Parathyroid adenoma (tissue), 2 donors: ENCODE data around the gene ATXN10.

Source experiments
- H2AFZ ChIP-seq: fragments of 300-600 bp; sonication (generic); one replicate; pipeline ENCODE4 v1.7.0; 2017; ENCODE audit warnings: antibody characterized with exemption, mild to moderate bottlenecking
- H3K27ac ChIP-seq: fragments of 300-600 bp; sonication (generic); one replicate; pipeline ENCODE4 v1.7.0; 2017
- H3K27me3 ChIP-seq: fragments of 300-600 bp; sonication (generic); one replicate; pipeline ENCODE4 v1.7.0; 2017; ENCODE audit warnings: low read length; ENCODE audit not compliant: control insufficient read depth, insufficient read depth
- H3K36me3 ChIP-seq: fragments of 300-600 bp; sonication (generic); one replicate; pipeline ENCODE4 v1.7.0; 2017; ENCODE audit warnings: low read length; ENCODE audit not compliant: control insufficient read depth, insufficient read depth
- H3K4me1 ChIP-seq: fragments of 300-600 bp; sonication (generic); one replicate; pipeline ENCODE4 v1.7.0; 2017; ENCODE audit warnings: control low read depth
- H3K4me2 ChIP-seq: fragments of 300-600 bp; sonication (generic); one replicate; pipeline ENCODE4 v1.7.0; 2017; ENCODE audit warnings: low read length
- H3K4me3 ChIP-seq: fragments of 300-600 bp; sonication (generic); one replicate; pipeline ENCODE4 v1.7.0; 2017; ENCODE audit warnings: low read depth, low read length
- H3K79me2 ChIP-seq: fragments of 300-600 bp; sonication (generic); one replicate; pipeline ENCODE4 v1.7.0; 2017; ENCODE audit warnings: control low read depth
- H3K9ac ChIP-seq: fragments of 300-600 bp; sonication (generic); one replicate; pipeline ENCODE4 v1.7.0; 2017; ENCODE audit warnings: mild to moderate bottlenecking
- H3K9me3 ChIP-seq: fragments of 300-600 bp; sonication (generic); one replicate; pipeline ENCODE4 v1.7.0; 2017; ENCODE audit warnings: low read length; ENCODE audit not compliant: control insufficient read depth
- TF ChIP-seq, protein P1 (sequence below): fragments of 300-600 bp; sonication (generic); IDR thresholded peaks from one replicate; pipeline ENCODE4 v1.7.0; 2017; ENCODE audit warnings: antibody characterized with exemption, mild to moderate bottlenecking
- donor health status: primary hyperparathyroidism.

ATXN10 gene

DNA sequence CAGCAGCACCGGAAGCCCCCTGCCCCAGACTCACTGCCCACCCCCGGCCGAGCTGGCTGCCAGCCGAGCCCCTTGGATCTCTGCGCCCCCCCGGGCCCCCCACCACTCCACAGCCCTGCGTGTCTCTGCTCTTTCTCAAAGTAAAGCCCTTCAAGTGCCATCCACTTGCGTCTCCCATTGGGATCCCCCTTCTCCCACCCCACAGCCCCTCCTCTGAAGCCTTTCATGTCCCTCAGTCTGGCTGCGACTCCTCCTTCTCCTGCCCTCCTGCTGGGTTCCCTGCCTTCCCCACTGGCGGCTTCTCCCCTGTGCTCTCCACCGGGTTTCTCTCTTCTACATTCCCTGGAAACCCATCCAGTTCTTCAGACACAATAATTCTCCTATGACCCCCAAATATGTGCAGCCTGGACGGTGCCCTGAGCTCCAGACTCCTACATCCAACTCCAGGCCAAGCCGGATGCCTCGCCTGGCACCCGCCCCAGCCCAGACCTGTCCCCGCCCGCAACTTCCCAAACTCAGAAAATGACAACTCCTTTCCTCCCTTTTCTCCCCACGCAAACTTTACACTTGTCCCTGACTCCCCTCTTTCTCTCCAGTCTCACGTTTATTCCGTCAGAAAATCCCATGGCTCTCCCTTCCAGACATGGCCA lies 196.4 kb downstream of the ATXN10 start:
- TF ChIP-seq, protein P1, sequence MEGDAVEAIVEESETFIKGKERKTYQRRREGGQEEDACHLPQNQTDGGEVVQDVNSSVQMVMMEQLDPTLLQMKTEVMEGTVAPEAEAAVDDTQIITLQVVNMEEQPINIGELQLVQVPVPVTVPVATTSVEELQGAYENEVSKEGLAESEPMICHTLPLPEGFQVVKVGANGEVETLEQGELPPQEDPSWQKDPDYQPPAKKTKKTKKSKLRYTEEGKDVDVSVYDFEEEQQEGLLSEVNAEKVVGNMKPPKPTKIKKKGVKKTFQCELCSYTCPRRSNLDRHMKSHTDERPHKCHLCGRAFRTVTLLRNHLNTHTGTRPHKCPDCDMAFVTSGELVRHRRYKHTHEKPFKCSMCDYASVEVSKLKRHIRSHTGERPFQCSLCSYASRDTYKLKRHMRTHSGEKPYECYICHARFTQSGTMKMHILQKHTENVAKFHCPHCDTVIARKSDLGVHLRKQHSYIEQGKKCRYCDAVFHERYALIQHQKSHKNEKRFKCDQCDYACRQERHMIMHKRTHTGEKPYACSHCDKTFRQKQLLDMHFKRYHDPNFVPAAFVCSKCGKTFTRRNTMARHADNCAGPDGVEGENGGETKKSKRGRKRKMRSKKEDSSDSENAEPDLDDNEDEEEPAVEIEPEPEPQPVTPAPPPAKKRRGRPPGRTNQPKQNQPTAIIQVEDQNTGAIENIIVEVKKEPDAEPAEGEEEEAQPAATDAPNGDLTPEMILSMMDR = no peak
- no peaks in the 10 kb centered on the region for H3K79me2 ChIP-seq
- no peak overlapping the region for H3K4me2 ChIP-seq
- H3K9ac ChIP-seq = no peak overlapping the region
- H3K27ac ChIP-seq = no peak overlapping the region
- H3K27me3 ChIP-seq = peaks cover 10% of the 10 kb centered on the region
- no peaks in the 10 kb centered on the region for H3K4me1 ChIP-seq
- H2AFZ ChIP-seq = no peak overlapping the region
- H3K36me3 ChIP-seq = peaks cover 2% of the 10 kb centered on the region
- no peak overlapping the region for H3K4me3 ChIP-seq
- H3K9me3 ChIP-seq = no peaks in the 10 kb centered on the region

- Histone ChIP-seq H3K9me3 (no peaks in the 10 kb centered on the region), H3K36me3 (peaks cover 4% of the 10 kb centered on the region), H2AFZ (no peak overlapping the region), H3K4me1 (no peaks in the 10 kb centered on the region), H3K27ac (no peak overlapping the region), H3K9ac (no peak overlapping the region), H3K27me3 (peaks cover 10% of the 10 kb centered on the region), H3K4me3 (no peak overlapping the region), H3K79me2 (no peaks in the 10 kb centered on the region), H3K4me2 (no peak overlapping the region)
- TF ChIP-seq, protein P1 = no peak
These were observed 197.1 kb downstream of the ATXN10 start for GRCh38 chr22:45868571-45869339.

- TF ChIP-seq, protein P1 = no peak
- Histone ChIP-seq H3K4me3 (no peak overlapping the region), H3K4me1 (no peaks in the 10 kb centered on the region), H3K27ac (no peak overlapping the region), H3K79me2 (no peaks in the 10 kb centered on the region), H3K36me3 (peaks cover 4% of the 10 kb centered on the region), H3K9me3 (no peaks in the 10 kb centered on the region), H3K4me2 (no peak overlapping the region), H3K27me3 (peaks cover 10% of the 10 kb centered on the region), H3K9ac (no peak overlapping the region), H2AFZ (no peak overlapping the region)
These were observed 197.8 kb downstream of the ATXN10 start for GRCh38 chr22:45869340-45869847.

GRCh38 chr22:45870011-45870410 lies 198.4 kb downstream of the ATXN10 start:
- Histone ChIP-seq H2AFZ (no peak overlapping the region), H3K79me2 (no peaks in the 10 kb centered on the region), H3K27me3 (peaks cover 10% of the 10 kb centered on the region), H3K4me2 (no peak overlapping the region), H3K4me3 (no peak overlapping the region), H3K27ac (no peak overlapping the region), H3K9me3 (no peaks in the 10 kb centered on the region), H3K36me3 (peaks cover 4% of the 10 kb centered on the region), H3K9ac (no peak overlapping the region), H3K4me1 (no peaks in the 10 kb centered on the region)
- TF ChIP-seq, protein P1 = no peak
